Epidermal melanocyte (primary cell): ENCODE data around the gene MTFR1L.
A peak's percentile ranks its signal among the peaks of the same experiment; 100 is the strongest.
"Not testable (repeated sequence)": the region's sequence is repeated elsewhere in the genome, so short reads cannot be mapped to it uniquely, and the experiment has no call there.

Experiments used
- DNase-seq: peaks from one replicate; pipeline ENCODE4 v3.0.0; 2011; ENCODE audit warnings: low spot score; ENCODE audit not compliant: insufficient read length

The MTFR1L gene

DNA sequence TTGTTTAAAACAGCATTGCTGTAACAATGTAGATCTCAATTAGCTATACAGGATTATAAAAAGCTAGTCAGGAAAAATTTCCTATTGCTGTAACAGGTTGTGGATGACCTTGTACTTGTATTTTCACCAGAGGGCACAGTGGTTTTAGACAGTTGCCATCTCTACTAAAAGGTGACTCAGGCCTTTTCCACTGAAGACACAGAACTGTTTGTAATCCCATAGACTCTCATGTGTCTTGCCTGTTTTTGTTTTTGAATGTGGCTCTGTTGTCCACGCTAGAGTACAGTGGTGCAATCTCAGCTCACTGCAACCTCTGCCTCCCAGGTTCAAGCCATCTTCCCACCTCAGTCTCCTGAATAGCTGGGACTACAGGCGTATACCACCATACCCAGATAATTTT lies 5.9 kb downstream of the MTFR1L start:
- DNase-seq: no peak

DNA sequence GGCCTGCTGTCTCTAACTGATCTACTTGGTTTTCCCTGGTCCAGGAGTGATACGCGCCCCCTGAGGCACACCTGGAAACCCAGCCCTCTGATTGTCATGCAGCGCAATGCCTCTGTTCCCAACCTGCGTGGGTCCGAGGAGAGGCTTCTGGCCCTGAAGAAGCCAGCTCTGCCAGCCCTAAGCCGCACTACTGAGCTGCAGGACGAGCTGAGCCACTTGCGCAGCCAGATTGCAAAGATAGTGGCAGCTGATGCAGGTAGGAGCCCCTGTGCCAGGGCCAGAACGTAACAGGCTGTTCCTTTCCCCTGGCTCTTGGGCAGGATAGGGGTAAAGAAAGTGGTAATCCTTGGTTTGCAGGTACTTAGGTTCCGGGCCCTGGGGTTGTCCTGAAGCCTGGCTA lies 6.8 kb downstream of the MTFR1L start:
- DNase-seq: no peak

DNA sequence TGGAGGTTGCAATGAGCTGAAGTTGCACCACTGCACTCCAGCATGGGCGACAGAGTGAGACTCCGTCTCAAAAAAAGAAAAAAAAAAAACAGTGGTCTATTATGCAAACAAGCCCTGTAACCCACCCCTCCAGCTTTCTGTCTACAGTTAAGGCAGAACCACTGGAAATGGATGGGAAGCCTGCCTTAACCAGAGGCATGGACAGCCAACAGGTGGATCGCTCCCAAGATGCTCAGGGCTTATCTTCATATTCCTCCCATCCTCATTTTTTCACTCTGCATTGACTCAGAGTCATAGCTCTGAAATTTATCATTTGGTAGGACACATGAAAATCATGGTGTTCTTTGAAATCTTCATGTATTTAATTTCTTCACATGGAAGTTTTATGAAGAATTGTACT lies 8.7 kb downstream of the MTFR1L start:
- no peak for DNase-seq

DNA sequence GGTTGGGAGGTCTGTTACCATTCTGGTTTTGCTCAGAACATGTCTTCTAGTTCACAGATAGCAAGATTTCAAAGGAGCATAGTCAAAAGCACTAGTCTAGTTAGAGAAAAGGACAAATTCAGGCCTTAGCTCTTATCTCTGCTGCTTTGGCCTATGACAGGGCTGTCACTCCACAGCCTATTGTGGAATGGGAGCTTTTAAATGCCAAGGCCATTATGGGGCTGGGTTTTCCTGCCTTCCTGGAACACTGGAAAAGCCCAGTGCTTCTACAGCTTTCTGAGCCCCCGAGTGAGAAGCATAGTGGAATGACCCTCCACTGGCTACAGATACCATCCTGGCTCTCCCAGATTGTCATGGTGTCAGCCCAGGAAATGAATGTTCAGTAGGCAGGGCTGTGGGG lies 9.3 kb downstream of the MTFR1L start:
- DNase-seq: no peak

GRCh38 chr1:25831569-25832196 lies 11.9 kb downstream of the MTFR1L start:
- DNase-seq: no peak

DNA sequence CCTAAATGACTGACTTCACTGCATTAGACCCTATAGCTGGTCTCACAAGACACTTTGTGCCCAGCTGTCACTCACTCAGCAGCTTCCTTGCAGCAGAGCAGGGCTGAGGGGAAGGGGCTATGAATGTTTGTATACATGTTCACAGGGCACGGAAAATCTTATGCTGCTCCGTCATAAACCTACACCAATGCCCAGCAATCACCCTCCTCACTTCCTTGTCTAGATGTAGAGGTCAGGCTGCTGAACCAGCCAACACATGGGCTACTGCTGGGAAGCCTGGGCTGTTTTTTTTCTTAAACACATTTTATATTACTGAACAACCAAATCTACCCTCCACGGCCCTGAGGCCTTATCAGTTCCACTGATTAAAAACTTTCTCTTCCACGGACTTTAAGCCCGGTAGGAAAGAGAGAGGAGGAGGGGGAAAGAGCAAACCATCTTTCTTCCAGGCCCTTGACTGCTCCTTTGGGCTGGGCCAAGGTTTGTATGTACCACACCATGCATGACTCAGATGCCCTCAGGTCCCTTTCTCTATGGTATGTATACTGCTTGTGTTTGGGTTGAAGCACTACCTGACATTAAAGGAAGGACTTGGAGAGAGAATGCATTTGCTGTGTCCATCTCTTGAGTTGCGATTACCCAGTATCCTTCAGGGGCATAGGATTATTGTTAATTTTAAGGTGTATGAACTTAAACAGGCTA lies 12.7 kb downstream of the MTFR1L start:
- DNase-seq: no peak

DNA sequence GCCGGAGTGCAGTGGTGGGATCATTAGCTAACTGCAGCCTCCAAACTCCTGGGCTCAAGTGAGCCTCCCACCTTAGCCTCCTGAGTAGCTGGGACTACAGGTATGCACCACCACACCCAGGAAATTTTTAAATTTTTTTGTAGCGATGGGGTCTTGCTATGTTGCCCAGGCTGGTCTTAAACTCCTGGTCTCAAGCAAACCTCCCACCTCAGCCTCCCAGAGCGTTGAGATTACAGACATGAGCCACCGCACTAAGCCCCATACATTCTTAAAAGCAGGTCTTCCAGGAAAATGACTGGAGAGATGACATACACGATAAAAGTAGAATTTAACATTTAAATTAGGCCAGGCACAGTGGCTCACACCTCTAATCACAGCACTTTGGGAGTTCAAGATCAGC lies 13.4 kb downstream of the MTFR1L start:
- no peak for DNase-seq

GRCh38 chr1:25834894-25835293 lies 15.1 kb downstream of the MTFR1L start:
- DNase-seq: no peak

GRCh38 chr1:25836695-25837094 lies 16.9 kb downstream of the MTFR1L start:
- no peak for DNase-seq

DNA sequence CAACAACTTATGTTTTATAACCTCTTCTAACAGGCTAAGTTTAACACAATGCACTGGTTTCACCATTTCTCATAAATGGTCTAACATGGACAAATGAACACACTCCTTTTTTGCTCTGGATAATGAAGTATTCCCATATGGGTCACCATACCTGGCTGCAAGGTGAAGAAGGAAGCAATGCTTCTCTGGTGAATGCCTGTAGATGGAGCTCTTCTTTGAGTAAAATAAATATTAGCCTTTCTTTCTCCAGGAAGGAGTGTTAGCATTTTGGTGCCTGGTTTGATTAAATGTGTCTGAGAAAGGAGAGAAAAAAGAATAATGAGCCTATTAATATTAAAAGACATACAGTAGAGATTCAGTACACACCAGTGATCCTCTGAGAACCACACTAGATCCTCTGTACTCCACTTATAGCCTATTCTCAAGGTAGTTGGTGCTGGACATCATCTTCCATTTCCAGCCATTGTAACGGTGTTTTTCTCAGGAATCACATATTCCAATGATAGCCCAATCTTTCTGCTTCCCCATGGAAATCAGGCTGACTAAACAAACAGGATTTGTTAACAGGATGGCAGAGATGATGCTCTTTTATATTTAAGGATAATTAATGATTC lies 17.6 kb downstream of the MTFR1L start:
- DNase-seq: no peak

GRCh38 chr1:25839808-25840207 lies 20.1 kb downstream of the MTFR1L start:
- not testable (repeated sequence) for DNase-seq

- no peak for DNase-seq
Measured at GRCh38 chr1:25843483-25843882, 23.7 kb downstream of the MTFR1L start.

GRCh38 chr1:25844536-25845337 lies 25.0 kb downstream of the MTFR1L start:
- DNase-seq: no peak

DNA sequence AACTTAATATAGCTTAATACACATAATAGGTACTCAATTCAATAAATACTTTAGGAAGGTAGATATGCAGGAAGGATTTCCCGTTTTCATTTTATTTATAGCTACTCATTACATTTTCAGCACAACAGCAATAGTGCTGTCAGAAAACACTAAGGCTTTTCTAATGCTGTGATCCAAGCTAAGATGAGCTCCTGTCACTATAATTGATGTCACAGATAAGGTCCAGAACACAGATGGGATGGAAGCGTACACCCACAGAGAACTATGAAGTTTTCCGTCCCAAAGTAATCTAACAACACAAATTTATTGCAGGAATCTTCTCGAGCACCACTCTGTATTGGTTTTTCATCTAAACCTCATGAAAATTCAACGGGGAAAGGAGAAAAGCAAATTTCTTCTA lies 25.9 kb downstream of the MTFR1L start:
- DNase-seq: no peak

DNA sequence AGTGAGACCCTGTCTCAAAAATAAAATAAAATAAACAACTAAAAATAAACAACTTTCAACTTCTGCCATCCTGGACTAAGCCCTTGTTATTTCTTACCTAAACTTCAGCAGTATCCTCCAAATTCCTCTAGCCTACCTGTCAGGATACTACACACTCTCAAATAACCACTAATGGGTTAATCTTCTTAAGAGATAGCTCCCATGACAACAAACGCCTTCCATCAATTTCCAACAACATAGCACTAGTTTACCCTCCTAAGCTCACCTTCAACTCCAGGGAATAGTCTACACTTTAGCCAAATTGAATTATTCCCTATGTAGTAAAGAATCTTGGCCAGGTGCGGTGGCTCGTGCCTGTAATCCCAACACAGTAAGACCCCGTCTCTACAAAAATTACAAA lies 28.2 kb downstream of the MTFR1L start:
- DNase-seq: no peak

GRCh38 chr1:25848531-25848930 lies 28.8 kb downstream of the MTFR1L start:
- no peak for DNase-seq

GRCh38 chr1:25854554-25854953 lies 34.8 kb downstream of the MTFR1L start:
- DNase-seq: no peak

DNA sequence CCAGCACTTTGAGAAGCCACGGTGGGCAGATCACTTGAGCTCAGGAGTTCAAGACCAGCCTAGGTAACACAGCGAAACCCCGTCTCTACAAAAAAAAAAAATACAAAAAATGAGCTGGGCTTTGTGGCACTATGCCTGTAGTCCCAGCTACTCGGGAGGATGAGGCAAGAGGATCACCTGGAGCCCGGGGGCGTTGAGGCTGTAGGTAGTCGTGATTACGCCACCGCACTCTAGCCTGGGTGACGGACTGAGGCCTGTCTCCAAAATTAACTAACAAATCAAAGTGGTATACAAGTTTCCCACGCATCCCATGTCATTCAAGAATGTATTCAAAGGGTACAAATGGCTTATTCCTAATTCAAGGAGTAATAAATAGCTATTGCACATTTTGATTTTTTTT lies 37.1 kb downstream of the MTFR1L start:
- DNase-seq: no peak

DNA sequence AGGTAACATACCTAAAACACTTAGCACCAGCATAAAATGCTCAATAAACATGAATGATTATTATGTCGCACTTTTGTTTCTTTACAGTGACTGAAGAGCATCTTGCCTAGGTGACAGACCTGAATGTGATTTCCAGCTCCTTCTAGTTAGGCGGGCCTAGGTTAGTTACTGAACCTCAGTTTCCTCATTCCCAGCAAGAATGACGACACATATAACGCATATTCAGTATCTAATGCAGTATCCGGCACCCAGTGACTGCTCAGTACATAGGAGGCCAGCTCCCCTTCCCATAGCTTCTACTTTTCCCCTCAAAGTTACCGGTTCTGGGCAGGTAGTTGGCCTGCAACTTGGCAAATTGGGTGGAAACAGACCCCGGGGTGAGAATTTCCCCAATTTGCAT lies 38.7 kb downstream of the MTFR1L start:
- DNase-seq: no peak

GRCh38 chr1:25858906-25859789 lies 39.4 kb downstream of the MTFR1L start, which contains the start of gene AUNIP:
TSS of gene AUNIP (minus strand) at chr1:25859457. CDS start at chr1:25859357, 100 bp downstream.
- DNase-seq: peak; percentile 80
